PC-9 (cell line): ENCODE measurements around the gene NHSL1.

Experiments
- CTCF ChIP-seq: fragments of 200-600 bp; sonication (generic); conservative IDR thresholded peaks from 2 replicates; pipeline ENCODE4 v1.6.1; 2017; ENCODE audit warnings: mixed run types, antibody characterized with exemption, mild to moderate bottlenecking, moderate library complexity
- EZH2 ChIP-seq: fragments of 200-600 bp; sonication (generic); IDR thresholded peaks from 2 replicates; pipeline ENCODE4 v1.8.0; 2017; ENCODE audit warnings: antibody characterized with exemption, low read depth

- TF ChIP-seq CTCF (no peak), EZH2 (no peak)
Measured at GRCh38 chr6:138443979-138444378, 55.3 kb downstream of the NHSL1 start.
